ENCODE results near the gene CMTM6.
"Not testable (repeated sequence)": the region's sequence is repeated elsewhere in the genome, so short reads cannot be mapped to it uniquely, and the experiment has no call there.

Gene CMTM6

DNA sequence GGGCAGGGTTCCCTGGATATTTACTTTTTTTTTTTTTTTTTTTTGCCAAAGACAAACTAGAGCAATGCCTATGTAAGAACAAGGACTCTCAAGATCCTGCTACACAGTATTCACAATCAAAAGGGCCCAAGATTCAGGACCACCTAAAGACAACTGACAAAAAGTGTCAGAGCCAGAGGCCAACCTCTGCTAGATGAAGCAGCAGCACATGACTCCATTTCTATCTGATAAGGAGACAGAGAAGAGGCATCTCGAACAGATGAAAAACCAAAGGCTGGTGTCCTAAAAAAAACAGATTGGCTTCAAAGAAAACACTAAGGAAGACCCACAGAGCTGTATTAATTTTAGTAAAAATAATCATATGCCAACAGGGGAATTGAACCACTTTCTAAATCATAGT is 20.0 kb downstream of the CMTM6 start:
- H3K79me2 ChIP-seq (ENCODE audit: control insufficient read depth, insufficient read depth, low read length) = no peaks in the 10 kb centered on the region
- WGBS (ENCODE audit: extremely low coverage, insufficient coverage, low lambda C conversion rate) = no CpG with 5 or more reads among the region's 1 CpG
- peaks cover 2% of the 10 kb centered on the region for H3K79me1 ChIP-seq (ENCODE audit: low read length)
- no peak overlapping the region for H2AK5ac ChIP-seq (ENCODE audit: low read length)
- no peak overlapping the region for H2BK120ac ChIP-seq (ENCODE audit: low read depth, low read length)
- H2BK15ac ChIP-seq (replicated peaks; ENCODE audit: low read depth) = no peak overlapping the region
- H4K5ac ChIP-seq (ENCODE audit: low read length) = no peak overlapping the region
- no peak overlapping the region for H3K27ac ChIP-seq (ENCODE audit: low read depth, low read length)
- H3K4me2 ChIP-seq (ENCODE audit: low read length) = no peak overlapping the region
- H3K27me3 ChIP-seq (ENCODE audit: insufficient read depth, low read length, poor library complexity) = no peaks in the 10 kb centered on the region
- H3K23ac ChIP-seq (ENCODE audit: low read length) = no peak overlapping the region
- H3K4me1 ChIP-seq (ENCODE audit: control insufficient read depth, low read depth, low read length) = no peaks in the 10 kb centered on the region
- H3K4ac ChIP-seq (ENCODE audit: low read depth, low read length) = no peak overlapping the region
- H4K8ac ChIP-seq (ENCODE audit: low read depth, low read length) = no peak overlapping the region
- DNase-seq = no peak
- H3K36me3 ChIP-seq (ENCODE audit: control insufficient read depth, insufficient read depth, low read length) = no peaks in the 10 kb centered on the region
- H3K9ac ChIP-seq (ENCODE audit: low read length) = no peak overlapping the region
- H3K56ac ChIP-seq (ENCODE audit: low read length) = no peak overlapping the region
- no peak overlapping the region for H2BK5ac ChIP-seq (ENCODE audit: low read length)
- no peak overlapping the region for H3K18ac ChIP-seq (ENCODE audit: low read length)
- no peak overlapping the region for H3K4me3 ChIP-seq (ENCODE audit: low read length)

DNA sequence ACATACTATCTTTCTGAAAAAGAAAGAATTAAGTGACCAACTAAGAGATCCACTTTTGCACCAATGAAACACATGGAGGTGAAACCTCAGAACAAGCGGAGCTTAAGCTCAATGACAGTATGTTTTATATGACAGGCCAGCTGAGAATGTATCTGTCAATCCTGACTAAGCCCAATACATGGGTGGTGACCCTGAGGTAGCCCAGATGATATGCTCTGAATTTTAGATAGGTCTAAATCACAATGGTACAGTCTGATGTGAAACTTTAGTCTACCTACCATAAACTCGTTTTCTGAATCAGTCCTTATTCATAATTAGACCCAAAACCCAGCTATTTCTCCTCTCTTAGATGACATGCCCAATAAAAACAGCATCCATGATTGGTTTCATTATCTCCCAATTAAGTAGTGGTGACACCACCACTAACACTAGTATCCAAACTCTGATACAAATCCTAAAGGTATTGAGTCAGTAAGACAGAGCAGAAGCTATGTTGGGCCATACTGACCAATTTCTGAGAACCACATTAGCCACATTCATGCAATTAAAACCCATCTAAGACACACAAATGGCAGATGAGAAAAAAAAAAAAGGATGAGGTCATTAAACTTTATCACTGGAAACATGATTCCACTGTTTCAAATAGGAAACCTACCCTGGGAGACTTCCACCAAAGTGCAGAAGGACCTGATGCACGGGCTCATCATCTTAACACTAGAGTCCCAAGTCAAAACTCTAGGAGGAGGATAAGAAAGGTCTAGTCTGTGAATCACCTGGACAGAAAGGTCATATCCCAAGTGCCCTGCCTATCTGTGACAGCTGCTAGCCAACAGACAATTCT is 20.6 kb downstream of the CMTM6 start:
- no peak overlapping the region for H3K56ac ChIP-seq (ENCODE audit: low read length)
- H3K23ac ChIP-seq (ENCODE audit: low read length) = no peak overlapping the region
- no peak overlapping the region for H2BK5ac ChIP-seq (ENCODE audit: low read length)
- no peak overlapping the region for H4K5ac ChIP-seq (ENCODE audit: low read length)
- no peak overlapping the region for H3K4me3 ChIP-seq (ENCODE audit: low read length)
- H4K8ac ChIP-seq (ENCODE audit: low read depth, low read length) = no peak overlapping the region
- no peaks in the 10 kb centered on the region for H3K36me3 ChIP-seq (ENCODE audit: control insufficient read depth, insufficient read depth, low read length)
- H3K27me3 ChIP-seq (ENCODE audit: insufficient read depth, low read length, poor library complexity) = no peaks in the 10 kb centered on the region
- no peak overlapping the region for H3K27ac ChIP-seq (ENCODE audit: low read depth, low read length)
- no CpG with 5 or more reads among the region's 3 CpGs for WGBS (ENCODE audit: extremely low coverage, insufficient coverage, low lambda C conversion rate)
- H3K79me2 ChIP-seq (ENCODE audit: control insufficient read depth, insufficient read depth, low read length) = no peaks in the 10 kb centered on the region
- no peak for DNase-seq
- no peak overlapping the region for H3K4ac ChIP-seq (ENCODE audit: low read depth, low read length)
- no peak overlapping the region for H2BK120ac ChIP-seq (ENCODE audit: low read depth, low read length)
- no peak overlapping the region for H3K4me2 ChIP-seq (ENCODE audit: low read length)
- no peak overlapping the region for H3K9ac ChIP-seq (ENCODE audit: low read length)
- H3K4me1 ChIP-seq (ENCODE audit: control insufficient read depth, low read depth, low read length) = no peaks in the 10 kb centered on the region
- no peak overlapping the region for H3K18ac ChIP-seq (ENCODE audit: low read length)
- H3K79me1 ChIP-seq (ENCODE audit: low read length) = peaks cover 2% of the 10 kb centered on the region
- H2BK15ac ChIP-seq (replicated peaks; ENCODE audit: low read depth) = no peak overlapping the region
- H2AK5ac ChIP-seq (ENCODE audit: low read length) = no peak overlapping the region

DNA sequence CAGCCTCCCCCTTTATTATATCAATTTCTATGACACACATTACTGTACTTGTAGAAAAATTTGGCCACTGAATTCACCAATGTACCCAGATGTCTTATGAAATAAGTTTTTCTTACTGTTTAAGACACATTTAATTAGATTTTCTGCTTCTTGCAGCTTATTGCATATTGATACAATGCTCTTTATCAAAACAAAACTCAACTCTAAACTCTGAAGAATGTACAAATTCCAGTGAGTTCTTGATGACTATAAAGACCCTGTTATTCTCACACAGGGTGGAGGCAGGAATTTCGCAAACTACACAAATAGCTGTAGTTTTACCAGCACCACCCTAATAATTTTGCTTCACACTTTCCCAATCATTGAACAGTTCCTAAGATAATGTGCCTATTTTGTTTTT is 22.0 kb downstream of the CMTM6 start:
- H3K23ac ChIP-seq (ENCODE audit: low read length) = no peak overlapping the region

DNA sequence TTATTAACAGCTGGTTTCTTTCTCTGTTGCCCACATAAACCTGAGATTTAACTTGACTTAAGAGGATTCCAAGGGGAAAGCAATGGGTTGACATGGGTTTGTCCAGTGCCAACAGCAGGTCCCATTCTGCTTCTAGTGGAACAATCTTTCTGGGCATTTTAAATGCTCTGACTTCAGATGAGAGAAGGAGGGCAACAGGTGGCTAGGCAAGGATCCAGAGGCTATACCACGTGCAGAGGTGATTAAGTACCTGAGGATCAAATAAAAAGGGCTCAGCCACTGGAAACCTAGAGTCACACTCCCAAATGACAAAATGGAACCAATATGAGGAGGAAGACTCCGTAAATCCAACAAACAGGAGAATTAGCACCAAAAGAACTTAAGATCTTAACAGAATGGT is 28.5 kb downstream of the CMTM6 start:
- Histone ChIP-seq H2AK5ac (ENCODE audit: low read length) (no peak overlapping the region), H3K27me3 (ENCODE audit: insufficient read depth, low read length, poor library complexity) (no peaks in the 10 kb centered on the region), H2BK120ac (ENCODE audit: low read depth, low read length) (no peak overlapping the region), H3K23ac (ENCODE audit: low read length) (no peak overlapping the region), H4K5ac (ENCODE audit: low read length) (no peak overlapping the region), H3K4me2 (ENCODE audit: low read length) (no peak overlapping the region), H3K4ac (ENCODE audit: low read depth, low read length) (no peak overlapping the region), H3K56ac (ENCODE audit: low read length) (no peak overlapping the region), H2BK5ac (ENCODE audit: low read length) (no peak overlapping the region), H2BK15ac (replicated peaks; ENCODE audit: low read depth) (no peak overlapping the region), H3K4me3 (ENCODE audit: low read length) (no peak overlapping the region), H3K4me1 (ENCODE audit: control insufficient read depth, low read depth, low read length) (no peaks in the 10 kb centered on the region), H3K36me3 (ENCODE audit: control insufficient read depth, insufficient read depth, low read length) (peaks cover 1% of the 10 kb centered on the region), H3K9ac (ENCODE audit: low read length) (no peak overlapping the region), H3K18ac (ENCODE audit: low read length) (no peak overlapping the region), H3K27ac (ENCODE audit: low read depth, low read length) (no peak overlapping the region), H3K79me2 (ENCODE audit: control insufficient read depth, insufficient read depth, low read length) (no peaks in the 10 kb centered on the region), H4K8ac (ENCODE audit: low read depth, low read length) (no peak overlapping the region), H3K79me1 (ENCODE audit: low read length) (peaks cover 2% of the 10 kb centered on the region)
- no CpG with 5 or more reads among the region's 2 CpGs for WGBS (ENCODE audit: extremely low coverage, insufficient coverage, low lambda C conversion rate)
- DNase-seq = no peak

More for the DNA sequence above, 22.0 kb downstream of the CMTM6 start:
- H3K4me2 ChIP-seq (ENCODE audit: low read length) = no peak overlapping the region
- no peak overlapping the region for H3K18ac ChIP-seq (ENCODE audit: low read length)
- H3K27me3 ChIP-seq (ENCODE audit: insufficient read depth, low read length, poor library complexity) = no peaks in the 10 kb centered on the region
- H2BK5ac ChIP-seq (ENCODE audit: low read length) = no peak overlapping the region
- H4K8ac ChIP-seq (ENCODE audit: low read depth, low read length) = peak overlapping the region; percentile 39
- H3K4ac ChIP-seq (ENCODE audit: low read depth, low read length) = no peak overlapping the region
- H3K9ac ChIP-seq (ENCODE audit: low read length) = no peak overlapping the region
- no peak overlapping the region for H2BK15ac ChIP-seq (replicated peaks; ENCODE audit: low read depth)
- no CpG with 5 or more reads among the region's 1 CpG for WGBS (ENCODE audit: extremely low coverage, insufficient coverage, low lambda C conversion rate)
- H3K4me1 ChIP-seq (ENCODE audit: control insufficient read depth, low read depth, low read length) = no peaks in the 10 kb centered on the region
- no peak overlapping the region for H3K27ac ChIP-seq (ENCODE audit: low read depth, low read length)
- no peak overlapping the region for H4K5ac ChIP-seq (ENCODE audit: low read length)
- H3K56ac ChIP-seq (ENCODE audit: low read length) = no peak overlapping the region
- no peak overlapping the region for H2AK5ac ChIP-seq (ENCODE audit: low read length)
- DNase-seq = no peak
- no peak overlapping the region for H3K4me3 ChIP-seq (ENCODE audit: low read length)
- no peak overlapping the region for H2BK120ac ChIP-seq (ENCODE audit: low read depth, low read length)
- H3K36me3 ChIP-seq (ENCODE audit: control insufficient read depth, insufficient read depth, low read length) = no peaks in the 10 kb centered on the region
- H3K79me1 ChIP-seq (ENCODE audit: low read length) = peaks cover 4% of the 10 kb centered on the region
- H3K79me2 ChIP-seq (ENCODE audit: control insufficient read depth, insufficient read depth, low read length) = no peaks in the 10 kb centered on the region

DNA sequence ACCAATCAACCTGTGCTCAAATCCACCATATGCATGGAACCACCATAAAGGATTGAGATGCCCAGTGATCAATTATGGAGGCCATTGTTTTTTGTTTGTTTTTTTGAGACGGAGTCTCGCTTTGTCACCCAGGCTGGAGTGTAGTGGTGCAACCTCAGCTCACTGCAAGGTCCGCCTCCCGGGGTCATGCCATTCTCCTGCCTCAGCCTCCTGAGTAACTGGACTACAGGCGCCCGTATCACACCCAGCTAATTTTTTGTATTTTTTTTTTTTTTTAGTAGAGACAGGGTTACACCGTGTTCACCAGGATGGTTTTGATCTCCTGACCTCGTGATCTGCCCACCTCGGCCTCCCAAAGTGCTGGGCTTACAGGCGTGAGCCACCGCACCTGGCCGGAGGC is 30.5 kb downstream of the CMTM6 start:
- no CpG with 5 or more reads among the region's 12 CpGs for WGBS (ENCODE audit: extremely low coverage, insufficient coverage, low lambda C conversion rate)
- not testable (repeated sequence) for DNase-seq; H3K56ac ChIP-seq (ENCODE audit: low read length); H4K5ac ChIP-seq (ENCODE audit: low read length); H3K23ac ChIP-seq (ENCODE audit: low read length); H3K4me1 ChIP-seq (ENCODE audit: control insufficient read depth, low read depth, low read length); H3K79me2 ChIP-seq (ENCODE audit: control insufficient read depth, insufficient read depth, low read length); H3K4ac ChIP-seq (ENCODE audit: low read depth, low read length); H3K9ac ChIP-seq (ENCODE audit: low read length); H2BK120ac ChIP-seq (ENCODE audit: low read depth, low read length); H4K8ac ChIP-seq (ENCODE audit: low read depth, low read length); H3K79me1 ChIP-seq (ENCODE audit: low read length); H2AK5ac ChIP-seq (ENCODE audit: low read length); H3K36me3 ChIP-seq (ENCODE audit: control insufficient read depth, insufficient read depth, low read length); H3K27me3 ChIP-seq (ENCODE audit: insufficient read depth, low read length, poor library complexity); H2BK15ac ChIP-seq (replicated peaks; ENCODE audit: low read depth); H3K27ac ChIP-seq (ENCODE audit: low read depth, low read length); H3K18ac ChIP-seq (ENCODE audit: low read length); H2BK5ac ChIP-seq (ENCODE audit: low read length); H3K4me2 ChIP-seq (ENCODE audit: low read length); H3K4me3 ChIP-seq (ENCODE audit: low read length)

DNA sequence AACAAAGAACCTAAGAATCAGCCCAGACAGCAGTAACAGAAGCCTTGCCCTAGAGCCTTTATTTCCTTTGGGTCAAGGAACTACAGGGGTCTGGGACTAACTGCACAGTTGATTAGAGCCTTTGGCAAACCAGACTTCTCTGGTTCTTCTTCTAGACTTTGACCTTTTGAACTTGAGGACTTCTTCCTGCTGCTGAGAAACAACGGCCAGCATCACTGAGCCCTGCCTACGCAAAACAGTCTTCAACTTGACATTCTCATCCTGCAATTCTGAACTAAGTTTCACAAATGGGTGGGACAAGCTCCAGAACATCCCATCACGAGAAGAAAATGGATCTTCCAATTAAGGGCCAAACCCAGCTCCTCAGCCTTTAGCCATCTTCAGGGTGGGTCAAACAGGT is 31.4 kb downstream of the CMTM6 start:
- no peaks in the 10 kb centered on the region for H3K79me2 ChIP-seq (ENCODE audit: control insufficient read depth, insufficient read depth, low read length)
- H3K18ac ChIP-seq (ENCODE audit: low read length) = no peak overlapping the region
- no peak overlapping the region for H3K4me3 ChIP-seq (ENCODE audit: low read length)
- H3K36me3 ChIP-seq (ENCODE audit: control insufficient read depth, insufficient read depth, low read length) = peaks cover 1% of the 10 kb centered on the region
- H3K4ac ChIP-seq (ENCODE audit: low read depth, low read length) = no peak overlapping the region
- no peak overlapping the region for H4K8ac ChIP-seq (ENCODE audit: low read depth, low read length)
- no peak overlapping the region for H3K23ac ChIP-seq (ENCODE audit: low read length)
- no peaks in the 10 kb centered on the region for H3K4me1 ChIP-seq (ENCODE audit: control insufficient read depth, low read depth, low read length)
- H3K27me3 ChIP-seq (ENCODE audit: insufficient read depth, low read length, poor library complexity) = no peaks in the 10 kb centered on the region
- no peak overlapping the region for H3K4me2 ChIP-seq (ENCODE audit: low read length)
- H2BK15ac ChIP-seq (replicated peaks; ENCODE audit: low read depth) = no peak overlapping the region
- H3K27ac ChIP-seq (ENCODE audit: low read depth, low read length) = no peak overlapping the region
- no peak overlapping the region for H4K5ac ChIP-seq (ENCODE audit: low read length)
- H2BK120ac ChIP-seq (ENCODE audit: low read depth, low read length) = no peak overlapping the region
- H3K56ac ChIP-seq (ENCODE audit: low read length) = no peak overlapping the region
- DNase-seq = no peak
- no peak overlapping the region for H3K9ac ChIP-seq (ENCODE audit: low read length)
- WGBS (ENCODE audit: extremely low coverage, insufficient coverage, low lambda C conversion rate) = no CpG with 5 or more reads among the region's 3 CpGs
- no peak overlapping the region for H2AK5ac ChIP-seq (ENCODE audit: low read length)
- no peak overlapping the region for H2BK5ac ChIP-seq (ENCODE audit: low read length)
- H3K79me1 ChIP-seq (ENCODE audit: low read length) = no peaks in the 10 kb centered on the region
